SK-N-SH (cell line): ENCODE data around the gene USO1. TPM values are rescaled to one million over a fixed set of nuclear protein-coding genes. Genes with fewer than 3 reads are reported as not detected.

ENCODE experiments used
- CTCF ChIA-PET: fragments of 300-600, 350-600 bp; formaldehyde crosslinking; extraction: SDS; loops from one replicate; lab custom pipeline; 2021; lab: Yijun Ruan, JAX
- POLR2A ChIA-PET: fragments of 350-600 bp; sonication (Branson Sonifier 250); formaldehyde crosslinking; extraction: SDS; loops from one replicate; lab custom pipeline; 2020; ENCODE audit warnings: antibody characterized with exemption, inconsistent platforms; lab: Yijun Ruan, JAX
- DNase-seq: peaks from one replicate; pipeline ENCODE4 v3.0.0; 2012
- H2AFZ ChIP-seq: fragments of 200-600 bp; sonication (generic); 2 replicates; pipeline ENCODE4 v1.8.1; 2016; ENCODE audit warnings: antibody characterized with exemption, mild to moderate bottlenecking, low read depth
- H3F3A ChIP-seq: fragments of 200-600 bp; sonication (generic); replicated peaks from 2 replicates; pipeline ENCODE3; 2016; ENCODE audit warnings: antibody characterized with exemption, mild to moderate bottlenecking; ENCODE audit not compliant: insufficient read depth
- H3K27ac ChIP-seq, 2 experiments: fragments of 200-500 bp in 1 of 2; fragments of 200-600 bp in 1 of 2; sonication (Bioruptor generic) in 1 of 2; sonication (generic), shearing (Covaris generic) in 1 of 2; 2 replicates each; pipeline versions ENCODE4 v1.5.1 to v1.6.1; 2014 to 2016; ENCODE audit warnings: low read depth in 2 of 2, inconsistent platforms in 1 of 2, low read length in 1 of 2, mild to moderate bottlenecking in 1 of 2, mixed read lengths in 1 of 2
- H3K27me3 ChIP-seq: fragments of 200-600 bp; sonication (generic), shearing (Covaris generic); 2 replicates; pipeline ENCODE4 v1.6.1; 2016; ENCODE audit warnings: mixed run types; ENCODE audit not compliant: insufficient read depth
- H3K36me3 ChIP-seq, 2 experiments: fragments of 200-500 bp in 1 of 2; fragments of 200-600 bp in 1 of 2; sonication (Bioruptor generic) in 1 of 2; sonication (generic) in 1 of 2; replicated peaks in 1 of 2; 2 replicates each; pipeline versions ENCODE3 to v1.5.1; 2014 to 2016; ENCODE audit warnings: low read length in 1 of 2, mild to moderate bottlenecking in 1 of 2; ENCODE audit not compliant: insufficient read depth in 2 of 2, control insufficient read depth in 1 of 2
- H3K4me1 ChIP-seq, 2 experiments: fragments of 200-500 bp in 1 of 2; fragments of 200-600 bp in 1 of 2; sonication (Bioruptor generic) in 1 of 2; sonication (generic), shearing (Covaris generic) in 1 of 2; 2 replicates each; pipeline versions ENCODE4 v1.5.1 to v1.6.1; 2014 to 2016; ENCODE audit warnings: low read depth in 1 of 2, low read length in 1 of 2, mixed run types in 1 of 2; ENCODE audit not compliant: insufficient read depth in 2 of 2, control insufficient read depth in 1 of 2
- H3K4me2 ChIP-seq: fragments of 200-600 bp; sonication (generic), shearing (Covaris generic); 2 replicates; pipeline ENCODE4 v1.6.1; 2017; ENCODE audit warnings: mixed run types
- H3K4me3 ChIP-seq, 2 experiments: fragments of 200-500 bp in 1 of 2; fragments of 200-600 bp in 1 of 2; sonication (Bioruptor generic) in 1 of 2; sonication (generic), shearing (Covaris generic) in 1 of 2; 2 replicates each; pipeline versions ENCODE4 v1.5.1 to v1.8.1; 2014 to 2016; ENCODE audit warnings: low read depth in 2 of 2, inconsistent platforms in 1 of 2, low read length in 1 of 2, mild to moderate bottlenecking in 1 of 2, mixed read lengths in 1 of 2, moderate library complexity in 1 of 2
- H3K79me2 ChIP-seq: fragments of 200-600 bp; sonication (generic); 2 replicates; pipeline ENCODE4 v1.8.1; 2017; ENCODE audit warnings: mild to moderate bottlenecking; ENCODE audit not compliant: insufficient read depth
- H3K9ac ChIP-seq: fragments of 200-600 bp; sonication (generic); 2 replicates; pipeline ENCODE4 v1.6.1; 2017; ENCODE audit warnings: mixed run types
- H3K9me2 ChIP-seq: fragments of 200-600 bp; sonication (generic); 2 replicates; pipeline ENCODE4 v1.6.1; 2017; ENCODE audit warnings: mixed run types
- H3K9me3 ChIP-seq: fragments of 200-600 bp; sonication (generic); 2 replicates; pipeline ENCODE4 v1.6.1; 2017; ENCODE audit warnings: mixed run types, mild to moderate bottlenecking, moderate library complexity
- H4K20me1 ChIP-seq: fragments of 200-600 bp; sonication (generic); 2 replicates; pipeline ENCODE4 v1.6.1; 2017; ENCODE audit warnings: mild to moderate bottlenecking, mixed run types; ENCODE audit not compliant: insufficient read depth
- ELF1 ChIP-seq: IDR thresholded peaks from 2 replicates; pipeline ENCODE4 v1.4.0; 2012
- FOXJ3 ChIP-seq: sonication (generic); formaldehyde crosslinking; IDR thresholded peaks from 2 replicates; pipeline ENCODE4 v1.5.1; 2020; ENCODE audit warnings: mild to moderate bottlenecking, missing genetic modification reagents
- GABPA ChIP-seq: IDR thresholded peaks from 2 replicates; pipeline ENCODE4 v1.4.0; 2012; ENCODE audit warnings: low read depth, mild to moderate bottlenecking
- GATA2 ChIP-seq: sonication (generic); formaldehyde crosslinking; IDR thresholded peaks from 2 replicates; pipeline ENCODE4 v1.5.0; 2020; ENCODE audit warnings: mild to moderate bottlenecking, missing genetic modification reagents
- JUND ChIP-seq: IDR thresholded peaks from 2 replicates; pipeline ENCODE4 v1.4.0; 2012
- MAX ChIP-seq: IDR thresholded peaks from 2 replicates; pipeline ENCODE4 v1.4.0; 2012; ENCODE audit warnings: low read depth
- MEF2A ChIP-seq: IDR thresholded peaks from 2 replicates; pipeline ENCODE4 v1.4.0; 2012; ENCODE audit warnings: low read depth, borderline replicate concordance
- USF2 ChIP-seq: fragments of 150-350 bp; IDR thresholded peaks from 2 replicates; pipeline ENCODE4 v1.6.1; 2017; ENCODE audit warnings: antibody characterized with exemption, low read length, low read depth, borderline replicate concordance
- YY1 ChIP-seq: IDR thresholded peaks from 2 replicates; pipeline ENCODE4 v1.4.0; 2012; ENCODE audit warnings: low read depth, mild to moderate bottlenecking
- ZBTB33 ChIP-seq: IDR thresholded peaks from 2 replicates; pipeline ENCODE4 v1.4.0; 2012; ENCODE audit warnings: low read depth, borderline replicate concordance
- WGBS: methylation state at CpG from one replicate; pipeline ENCODE4 v1.1.6; 2017; ENCODE audit warnings: low lambda C conversion rate; 5-methylcytosine and 5-hydroxymethylcytosine counted together
- polyA plus RNA-seq, 3 experiments: library from polyadenylated mRNA; depleted of rRNA; stranded (reverse); fragments of >200 nt; gene quantifications; 2 replicates each; pipeline ENCODE4 v1.2.3, GENCODE V29; 2012
- TF ChIP-seq, protein P1 (sequence below): IDR thresholded peaks from 2 replicates; pipeline ENCODE4; 2012

The USO1 gene
- polyA plus RNA-seq, 1 of the 3 experiments (the other 2 are of a cell fraction) = 25.6 TPM

DNA sequence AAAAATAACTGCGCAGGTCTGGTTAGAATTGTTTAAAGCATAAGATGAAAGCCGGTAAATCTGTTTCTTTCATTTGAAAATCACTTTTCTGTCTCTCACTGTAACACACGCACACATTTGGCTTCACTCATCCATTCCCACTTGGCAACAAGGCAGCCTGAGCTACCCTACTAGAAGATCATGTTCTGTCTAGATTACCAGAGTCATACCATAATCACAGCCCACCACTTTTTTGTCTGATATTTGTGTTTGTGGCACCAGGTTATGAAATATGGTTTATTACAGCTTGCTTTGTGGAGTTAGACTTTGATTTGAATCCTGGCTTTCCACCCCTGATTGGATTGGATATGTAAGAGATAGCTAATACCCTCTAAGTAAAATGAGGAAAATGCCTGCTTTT lies 2.2 kb downstream of the USO1 start:
- Histone ChIP-seq H3K27me3 (no peaks in the 10 kb centered on the region), H3K79me2 (peaks cover 88% of the 10 kb centered on the region), H3K4me1 (peaks cover 13 to 23% of the 10 kb centered on the region in 2 experiments; a peak in 3 of 4 replicates), H3K9me2 (no peaks in the 10 kb centered on the region), H3K9me3 (no peaks in the 10 kb centered on the region), H3K27ac (no peak overlapping the region)
- 94% methylated on average over 3 of the region's 3 CpGs for WGBS
- ChIA-PET POLR2A (interaction anchor here (1.2 kb wide), 1 partner anchor 53 kb away, joined by 4 read pairs; the partner anchor contains the start of gene G3BP2), CTCF (interaction anchor here (1.7 kb wide), 1 partner anchor 23 kb away, joined by 5 read pairs; no protein-coding TSS in a partner anchor)
- no peak for DNase-seq
- TF ChIP-seq MEF2A = no peak
- TF ChIP-seq ELF1 = no peak
- no peak for TF ChIP-seq GABPA
- TF ChIP-seq USF2 = no peak
- TF ChIP-seq ZBTB33 = no peak
- no peak for TF ChIP-seq GATA2 (CRISPR knock-in tag)
- TF ChIP-seq, all 33 proteins: peak for 0
- Histone ChIP-seq H3K4me2 (peak overlapping the region; percentile 66), H4K20me1 (peaks cover 34% of the 10 kb centered on the region), H2AFZ (no peak overlapping the region), H3K36me3 (peaks cover 0 to 2% of the 10 kb centered on the region in 2 experiments), H3K4me3 (peak overlapping the region; percentile 18 to 94; a peak in 3 of 4 replicates), H3K9ac (peak overlapping the region; percentile 5; the same call in 1 of the 2 replicates), H3F3A (peaks cover 10% of the 10 kb centered on the region)

DNA sequence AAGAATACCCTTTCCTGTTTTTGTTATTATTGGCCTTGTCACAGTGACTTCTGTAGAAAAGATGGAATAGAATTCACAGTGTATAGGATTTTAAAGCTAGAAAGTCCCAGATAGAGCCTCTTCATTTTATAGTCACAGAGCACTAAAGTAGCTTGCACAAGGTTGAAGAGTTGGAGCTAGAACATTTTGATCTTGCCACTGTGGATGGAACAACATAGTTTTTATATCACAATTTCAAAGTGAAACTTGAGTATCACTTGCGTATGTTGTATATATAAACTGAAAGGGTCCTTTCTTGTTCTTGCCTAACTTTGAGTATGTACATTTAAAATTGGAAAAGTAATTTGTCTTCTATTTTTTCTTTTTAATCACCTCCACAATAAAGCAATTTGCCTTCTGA lies 2.7 kb downstream of the USO1 start:
- TF ChIP-seq MAX (no peak), FOXJ3 (no peak), JUND (no peak), YY1 (no peak)
- TF ChIP-seq, protein P1, sequence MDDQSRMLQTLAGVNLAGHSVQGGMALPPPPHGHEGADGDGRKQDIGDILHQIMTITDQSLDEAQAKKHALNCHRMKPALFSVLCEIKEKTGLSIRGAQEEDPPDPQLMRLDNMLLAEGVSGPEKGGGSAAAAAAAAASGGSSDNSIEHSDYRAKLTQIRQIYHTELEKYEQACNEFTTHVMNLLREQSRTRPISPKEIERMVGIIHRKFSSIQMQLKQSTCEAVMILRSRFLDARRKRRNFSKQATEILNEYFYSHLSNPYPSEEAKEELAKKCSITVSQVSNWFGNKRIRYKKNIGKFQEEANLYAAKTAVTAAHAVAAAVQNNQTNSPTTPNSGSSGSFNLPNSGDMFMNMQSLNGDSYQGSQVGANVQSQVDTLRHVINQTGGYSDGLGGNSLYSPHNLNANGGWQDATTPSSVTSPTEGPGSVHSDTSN = no peak
- Histone ChIP-seq H3K9ac (peak overlapping the region; percentile 5; the same call in 1 of the 2 replicates), H3K9me2 (no peaks in the 10 kb centered on the region), H3F3A (peaks cover 6% of the 10 kb centered on the region), H2AFZ (no peak overlapping the region), H3K79me2 (peaks cover 90% of the 10 kb centered on the region), H3K27me3 (no peaks in the 10 kb centered on the region), H3K4me1 (peaks cover 13 to 23% of the 10 kb centered on the region in 2 experiments; a peak in 3 of 4 replicates), H3K4me3 (peak overlapping the region in 1 of 2 experiments; percentile 94; a peak in 2 of 4 replicates), H3K9me3 (no peaks in the 10 kb centered on the region), H3K36me3 (peaks cover 0 to 7% of the 10 kb centered on the region in 2 experiments), H3K27ac (no peak overlapping the region), H4K20me1 (peaks cover 34% of the 10 kb centered on the region), H3K4me2 (peak overlapping the region; percentile 66)
- CTCF ChIA-PET = no interaction called here
- WGBS = 87% methylated on average over 1 of the region's 1 CpG
- POLR2A ChIA-PET = interaction anchor here (1.2 kb wide), 1 partner anchor 54 kb away, joined by 4 read pairs; the partner anchor contains the start of gene G3BP2
- DNase-seq = no peak
